Renal cortex interstitium (tissue), 11 donors: Measurements from ENCODE around the gene KIAA1671. TPM values are rescaled to one million over a fixed set of nuclear protein-coding genes. Genes with fewer than 3 reads are reported as not detected.

ENCODE experiments used
- DNase-seq, 11 donors: peaks; one replicate each; pipeline ENCODE4 v3.0.0-alpha.2; 2013; ENCODE audit warnings: low read depth in 9 of 11, low spot score in 4 of 11; ENCODE audit errors: extremely low read depth in 1 of 11
- polyA plus RNA-seq, 3 donors: library from polyadenylated mRNA; unstranded; fragments of 120-200 nt; gene quantifications; one replicate each; pipeline ENCODE4 v1.2.1, GENCODE V29; 2013; ENCODE audit not compliant: insufficient read length in 3 of 3

KIAA1671 gene
- polyA plus RNA-seq, 3 donors = 24.5 to 26.0 (median 25.9) TPM

DNA sequence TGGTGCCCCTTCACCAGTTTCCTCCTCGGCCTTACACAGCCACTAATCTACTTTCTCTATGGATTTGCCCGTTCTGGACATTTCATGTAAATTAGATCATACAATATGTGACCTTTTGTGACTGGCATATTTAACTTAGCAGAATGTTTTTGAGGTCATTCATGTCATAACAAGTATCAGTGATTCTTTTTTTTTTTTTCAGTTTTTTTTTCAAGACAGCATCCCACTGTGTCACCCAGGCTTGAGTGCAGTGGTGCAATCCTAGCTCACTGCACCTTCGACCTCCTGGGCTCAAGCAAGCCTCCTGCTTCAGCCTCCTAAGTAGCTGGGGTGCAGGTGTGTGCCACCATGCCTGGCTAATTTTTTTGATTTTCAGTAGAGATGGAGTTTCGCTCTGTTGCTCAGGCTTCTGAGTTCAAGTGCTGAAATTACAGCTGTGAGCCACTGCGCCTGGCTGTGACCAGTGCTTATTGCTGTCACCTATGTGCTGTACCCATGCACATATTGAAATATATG is 22.7 kb downstream of the KIAA1671 start:
- no peak for DNase-seq

DNA sequence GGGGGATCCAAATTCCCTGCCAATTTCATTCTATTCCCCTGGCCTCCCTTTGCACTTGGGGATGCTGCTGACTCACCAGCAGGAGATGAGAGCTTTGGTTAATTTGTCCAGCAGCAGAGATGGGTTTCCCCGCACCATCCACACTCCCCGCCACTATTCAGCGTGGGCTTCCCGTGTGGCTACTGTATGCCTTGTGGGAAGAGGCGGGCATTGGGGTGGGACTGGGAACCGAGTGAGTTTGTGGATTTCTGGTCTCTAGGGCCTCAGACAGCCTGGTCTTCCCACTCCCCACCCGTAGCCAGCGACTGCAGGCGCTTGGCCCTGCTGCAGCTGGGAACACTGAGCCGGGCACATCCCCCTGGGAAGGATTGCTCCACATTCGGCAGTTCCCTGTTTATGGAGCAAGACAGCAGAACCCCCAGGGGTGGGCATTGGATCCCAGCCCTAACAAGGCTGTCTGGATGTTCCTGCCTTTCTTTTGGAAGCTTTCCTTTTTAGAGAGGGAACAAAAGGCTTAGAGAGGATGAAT is 23.4 kb downstream of the KIAA1671 start:
- DNase-seq = no peak

- no peak for DNase-seq
These were observed 24.1 kb downstream of the KIAA1671 start for GRCh38 chr22:24976442-24977218.

DNA sequence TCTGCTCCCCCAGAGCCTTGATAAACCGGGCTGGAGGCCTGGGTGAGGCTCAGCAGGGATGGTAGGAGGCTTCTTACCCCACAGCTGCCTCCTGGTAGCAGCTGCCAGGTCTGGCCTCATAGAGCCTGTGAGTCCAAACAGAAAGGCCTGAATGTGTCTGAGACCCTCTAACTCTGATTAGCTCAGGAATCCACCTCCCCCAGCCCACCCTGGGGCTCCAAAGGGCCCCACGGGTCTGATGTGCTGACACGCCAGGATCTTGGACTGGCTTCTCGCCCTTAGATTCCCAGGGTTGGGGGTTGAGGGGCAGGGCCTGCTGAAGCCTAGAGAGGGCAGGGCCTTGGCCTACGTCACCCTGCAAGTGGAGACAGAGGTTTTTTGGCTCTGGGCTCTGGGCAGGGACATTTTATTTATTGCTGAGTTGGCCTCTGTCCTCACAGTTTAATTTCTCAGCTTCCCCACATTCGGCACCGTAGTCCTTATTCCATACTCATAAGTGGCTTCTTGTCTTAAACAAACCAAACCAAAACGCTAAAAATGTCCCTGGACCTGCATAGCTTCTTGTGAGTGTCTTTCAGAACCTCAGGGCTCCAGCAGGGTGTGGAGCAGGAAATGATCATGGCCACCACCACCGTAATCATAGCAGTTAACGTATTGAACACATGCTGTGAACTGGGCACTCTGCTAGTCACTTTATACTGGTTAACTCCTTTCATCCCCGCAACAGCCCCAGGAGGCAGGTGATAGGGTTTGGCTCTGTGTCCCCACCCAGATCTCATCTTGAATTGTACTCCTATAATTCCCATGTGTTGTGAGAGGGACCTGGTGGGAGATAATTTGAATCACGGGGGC is 25.1 kb downstream of the KIAA1671 start:
- DNase-seq = no peak

GRCh38 chr22:24978308-24978707 is 25.8 kb downstream of the KIAA1671 start:
- no peak for DNase-seq

GRCh38 chr22:24981066-24981465 is 28.6 kb downstream of the KIAA1671 start:
- no peak for DNase-seq

DNA sequence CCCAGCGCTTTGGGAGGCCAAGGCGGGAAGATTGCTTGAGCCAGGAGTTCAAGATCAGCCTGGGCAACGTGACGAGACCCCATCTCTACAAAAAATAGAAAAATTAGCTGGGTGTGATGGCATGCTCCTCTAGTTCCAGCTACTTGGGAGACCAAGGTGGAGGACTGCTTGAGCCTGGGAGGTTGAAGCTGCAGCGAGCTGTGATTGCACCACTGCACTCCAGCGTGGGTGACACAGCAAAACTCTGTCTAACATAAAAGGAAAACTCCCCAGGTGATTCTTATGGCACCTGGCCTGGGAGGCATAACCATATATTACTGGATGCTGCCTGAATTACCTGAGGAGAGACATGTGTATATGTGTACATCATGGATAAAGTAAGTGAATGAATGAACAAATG is 29.1 kb downstream of the KIAA1671 start:
- no peak for DNase-seq

GRCh38 chr22:24982301-24983056 is 30.0 kb downstream of the KIAA1671 start:
- no peak for DNase-seq

DNA sequence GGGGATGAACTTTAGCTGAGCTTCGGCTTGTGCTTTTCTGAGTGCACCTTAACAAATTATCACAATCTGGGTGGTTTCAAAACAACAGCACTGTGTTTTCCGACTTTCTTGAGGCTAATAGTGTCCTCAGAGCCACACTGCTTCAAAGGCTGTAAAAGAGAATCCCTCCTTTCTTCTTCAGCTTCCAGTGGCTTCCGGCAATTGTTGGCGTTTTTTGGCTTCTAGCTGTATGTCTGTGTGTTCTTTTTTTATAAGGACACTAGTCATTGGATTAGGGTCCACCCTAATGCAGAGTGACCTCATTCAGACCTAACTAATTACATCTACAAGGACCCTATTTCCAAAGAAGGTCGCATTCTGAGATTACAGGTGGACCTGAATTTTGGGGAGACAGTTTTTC is 30.6 kb downstream of the KIAA1671 start:
- no peak for DNase-seq

DNA sequence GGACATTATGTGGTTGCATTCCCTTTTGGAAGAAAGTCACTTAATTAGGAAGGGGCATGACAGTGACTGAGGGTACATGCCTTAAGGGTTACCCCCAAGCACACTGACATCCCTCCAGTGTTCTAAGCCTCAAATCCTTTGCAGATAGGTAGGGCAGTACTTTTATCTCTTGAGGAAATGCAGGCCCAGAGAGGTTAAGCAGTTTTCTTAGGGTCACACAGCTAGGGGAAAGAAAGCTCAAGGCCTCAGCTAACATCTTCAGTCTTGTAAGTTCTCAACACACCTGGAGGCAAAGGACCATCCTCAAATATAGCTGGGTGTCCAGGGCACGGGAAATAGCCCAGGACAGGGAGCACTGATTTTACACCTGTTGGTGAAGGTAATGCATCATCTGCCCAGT is 31.6 kb downstream of the KIAA1671 start:
- DNase-seq = no peak

DNA sequence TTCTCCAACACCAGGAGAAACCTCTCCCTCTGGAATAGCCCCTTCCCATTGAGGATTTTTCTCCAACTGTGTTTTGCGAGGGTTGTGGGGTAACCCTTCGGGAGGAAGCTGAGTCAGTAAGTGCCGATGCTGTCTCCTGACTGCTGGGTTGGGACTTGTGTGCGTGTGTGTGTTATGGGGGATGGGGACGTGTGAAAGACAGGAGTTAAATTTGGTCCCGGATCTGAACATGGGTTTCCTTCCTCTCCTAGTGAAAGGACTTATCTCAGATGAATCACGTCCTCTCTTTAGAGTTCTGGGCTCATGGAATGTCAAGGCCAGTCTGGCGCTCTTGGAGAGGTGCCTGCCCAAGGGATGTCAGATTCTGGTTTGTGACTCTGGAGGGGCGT is 33.3 kb downstream of the KIAA1671 start:
- DNase-seq = no peak

- DNase-seq = no peak
These were observed 34.3 kb downstream of the KIAA1671 start for GRCh38 chr22:24986816-24987215.

GRCh38 chr22:24989135-24989534 is 36.6 kb downstream of the KIAA1671 start:
- no peak for DNase-seq

- DNase-seq = no peak
These were observed 37.0 kb downstream of the KIAA1671 start for GRCh38 chr22:24989541-24989951.

- DNase-seq = no peak
These were observed 37.9 kb downstream of the KIAA1671 start for GRCh38 chr22:24990344-24990905.

GRCh38 chr22:24992946-24993345 is 40.4 kb downstream of the KIAA1671 start:
- no peak for DNase-seq

GRCh38 chr22:24994070-24994763 is 41.7 kb downstream of the KIAA1671 start:
- DNase-seq = no peak

- no peak for DNase-seq
These were observed 43.2 kb downstream of the KIAA1671 start for GRCh38 chr22:24995649-24996180.
